HG03354 (cell line): ENCODE data around the gene HEATR5A.
"Not testable (repeated sequence)": the region's sequence is repeated elsewhere in the genome, so short reads cannot be mapped to it uniquely, and the experiment has no call there.

Experiments
- ATAC-seq: cut with Tn5 transposase; IDR thresholded peaks from one replicate; pipeline ENCODE4 v1.9.1; 2021; ENCODE audit warnings: mild to moderate bottlenecking; ENCODE audit not compliant: unreplicated experiment, poor library complexity, severe bottlenecking

HEATR5A gene

DNA sequence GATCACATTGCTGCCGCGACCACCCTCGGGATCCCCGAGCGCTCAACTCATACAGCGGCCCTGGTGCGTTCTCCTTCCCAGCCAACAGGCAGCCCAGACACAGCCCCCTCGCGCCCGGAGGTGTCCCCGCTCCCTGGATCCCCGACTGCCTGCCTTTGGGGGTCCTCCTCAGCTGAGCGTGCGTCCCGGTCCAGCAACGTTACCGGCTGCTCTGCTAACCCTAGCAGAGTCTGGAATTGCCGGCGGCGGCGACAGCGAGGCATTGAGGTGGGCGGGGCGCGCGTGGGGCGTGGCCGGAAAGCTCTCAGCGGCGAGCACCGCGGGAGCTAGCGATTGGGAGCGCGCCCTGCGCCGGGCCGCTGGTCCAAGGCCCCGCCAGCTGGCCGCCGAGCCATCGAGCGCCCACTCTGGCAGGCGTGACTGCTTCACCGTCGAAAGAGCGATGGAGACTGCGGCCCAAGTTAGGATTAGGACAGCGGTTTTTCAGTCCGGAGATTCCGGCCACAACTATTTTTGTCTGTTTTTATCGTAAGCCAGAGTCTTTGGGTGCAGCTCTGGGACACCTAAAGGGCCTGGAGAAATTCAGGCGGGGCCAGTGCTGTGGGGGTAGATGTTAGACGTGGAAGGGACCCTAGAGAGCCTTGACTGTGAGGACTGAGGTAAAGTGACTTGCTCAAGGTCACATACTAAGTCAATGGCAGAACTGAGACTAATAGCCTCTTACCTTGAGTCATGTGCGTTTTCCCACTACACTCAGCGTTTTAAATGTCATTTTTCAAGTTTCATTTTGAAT, at the start of gene HEATR5A:
TSS of gene HEATR5A (minus strand) at position 232 of the 793 bp plus-strand sequence. CDS start 17,575 bp downstream, outside the sequence.
- peak; percentile 98 for ATAC-seq

DNA sequence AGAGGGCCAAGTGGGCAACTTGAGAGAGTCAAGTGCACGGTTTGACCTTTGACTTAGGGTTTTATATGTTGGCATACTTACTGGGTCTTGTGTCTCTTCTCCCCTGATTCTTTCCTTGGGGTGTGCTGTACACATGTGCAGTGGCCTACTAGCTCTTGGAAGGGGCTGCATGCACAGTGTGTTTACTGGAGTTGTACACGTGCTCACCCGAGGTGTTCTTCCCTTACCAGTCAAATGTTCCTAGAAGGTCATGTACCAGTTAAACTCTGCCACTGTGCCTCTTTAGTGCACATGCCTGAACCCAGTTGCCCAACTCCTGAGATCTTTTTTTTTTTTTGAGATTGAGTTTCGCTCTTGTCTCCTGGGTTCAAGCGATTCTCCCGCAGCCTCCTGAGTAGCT, 46.2 kb upstream of the HEATR5A start:
- ATAC-seq: no peak

DNA sequence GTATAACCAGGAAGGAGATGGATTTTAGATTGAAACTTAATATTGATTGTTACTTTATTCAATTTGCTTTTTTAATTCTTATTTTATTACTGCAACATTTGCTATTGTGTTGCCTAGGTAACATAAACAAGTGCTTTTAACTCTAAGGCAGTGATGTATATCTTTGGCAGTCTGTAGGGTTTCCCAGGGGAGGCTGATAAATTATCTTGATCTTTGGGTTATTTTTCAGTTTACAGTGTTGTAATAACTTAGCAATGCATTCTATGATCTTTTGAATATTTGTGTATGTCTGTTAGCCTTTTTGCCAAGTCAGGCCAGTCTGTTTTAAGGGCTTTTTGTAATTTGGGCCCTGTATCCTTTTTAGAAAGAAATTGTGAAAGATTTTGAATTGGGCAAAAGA, 44.8 kb upstream of the HEATR5A start:
- ATAC-seq: no peak

DNA sequence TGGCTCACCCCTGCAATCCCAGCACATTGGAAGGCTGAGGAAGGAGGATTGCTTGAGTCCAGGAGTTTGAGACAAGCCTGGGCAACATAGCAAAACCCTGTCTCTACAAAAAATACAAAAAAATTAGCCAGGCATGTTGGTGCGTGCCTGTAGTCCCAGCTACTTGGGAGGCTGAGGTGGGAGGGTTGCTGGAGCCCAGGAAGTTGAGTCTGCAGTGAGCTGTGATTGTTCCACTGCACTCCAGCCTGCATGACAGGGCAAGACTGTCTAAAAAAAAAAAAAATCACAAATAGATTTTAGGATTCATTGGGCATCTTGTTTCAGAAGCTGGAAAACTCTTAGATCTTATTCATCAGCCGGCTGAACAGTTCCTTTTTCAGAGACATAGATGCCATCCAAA, 42.1 kb upstream of the HEATR5A start:
- ATAC-seq: not testable (repeated sequence)

DNA sequence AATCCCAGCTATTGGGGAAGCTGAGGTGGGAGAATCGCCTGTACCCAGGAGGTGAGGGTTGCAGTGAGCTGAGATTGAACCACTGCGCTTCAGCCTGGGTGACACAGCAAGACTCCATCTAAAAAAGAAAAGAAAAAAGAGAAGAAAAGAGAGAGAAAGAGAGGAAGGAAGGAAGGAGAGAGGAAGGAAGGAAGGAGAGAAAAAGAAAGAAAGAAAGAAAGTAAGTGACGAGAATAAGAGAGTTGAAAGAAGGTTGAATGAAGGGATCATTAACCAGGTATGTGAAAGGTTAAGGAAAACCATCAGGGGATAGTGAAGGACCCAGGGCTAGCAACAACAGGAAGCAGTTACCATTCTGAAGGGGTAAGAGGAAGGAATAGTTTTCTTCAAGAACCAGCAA, 41.2 kb upstream of the HEATR5A start:
- no peak for ATAC-seq

DNA sequence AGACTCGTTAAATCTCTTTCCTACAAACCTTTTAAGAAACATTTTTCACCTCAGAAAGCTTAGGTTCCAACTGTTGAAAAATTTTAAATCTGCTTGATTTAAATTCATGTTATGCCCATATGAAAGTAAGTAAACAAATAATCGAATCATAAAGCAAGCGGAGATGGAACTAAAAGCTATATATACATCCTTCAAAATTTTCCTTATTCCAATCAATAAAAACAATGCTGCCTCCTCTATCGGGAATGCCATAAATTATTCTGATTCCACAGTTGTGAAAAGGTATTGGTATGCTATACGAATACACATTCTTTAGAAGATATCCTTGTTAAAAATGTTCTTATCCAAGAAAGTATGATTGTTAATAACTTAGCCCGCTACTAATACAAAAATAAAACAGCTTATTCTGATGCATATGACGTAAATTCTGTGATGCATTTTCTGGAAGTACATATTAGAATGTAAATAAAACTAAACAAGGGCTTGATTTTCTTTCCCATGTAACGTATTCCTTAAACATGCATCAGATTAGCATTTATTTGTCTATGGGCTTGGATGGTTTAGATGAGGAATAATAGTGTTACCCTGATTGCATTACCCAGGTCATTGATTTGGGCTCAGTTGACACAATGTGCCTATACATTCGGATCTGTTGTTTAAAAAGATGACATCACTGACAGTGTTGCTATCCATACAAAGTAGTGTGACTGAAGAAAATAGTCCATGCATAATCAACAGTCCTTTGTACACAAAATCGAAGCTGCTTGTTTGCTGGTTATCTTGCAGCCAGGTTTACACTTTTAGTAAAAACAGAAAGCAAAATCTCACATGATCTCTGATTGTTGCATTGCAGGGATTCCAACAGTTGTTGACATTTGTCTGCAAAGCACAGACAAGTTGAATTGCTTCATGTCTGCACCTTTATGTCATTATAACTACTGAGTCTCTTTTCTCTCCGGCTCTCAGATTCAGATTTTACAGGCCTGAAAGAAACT, 37.6 kb upstream of the HEATR5A start:
- ATAC-seq: peak; percentile 0

DNA sequence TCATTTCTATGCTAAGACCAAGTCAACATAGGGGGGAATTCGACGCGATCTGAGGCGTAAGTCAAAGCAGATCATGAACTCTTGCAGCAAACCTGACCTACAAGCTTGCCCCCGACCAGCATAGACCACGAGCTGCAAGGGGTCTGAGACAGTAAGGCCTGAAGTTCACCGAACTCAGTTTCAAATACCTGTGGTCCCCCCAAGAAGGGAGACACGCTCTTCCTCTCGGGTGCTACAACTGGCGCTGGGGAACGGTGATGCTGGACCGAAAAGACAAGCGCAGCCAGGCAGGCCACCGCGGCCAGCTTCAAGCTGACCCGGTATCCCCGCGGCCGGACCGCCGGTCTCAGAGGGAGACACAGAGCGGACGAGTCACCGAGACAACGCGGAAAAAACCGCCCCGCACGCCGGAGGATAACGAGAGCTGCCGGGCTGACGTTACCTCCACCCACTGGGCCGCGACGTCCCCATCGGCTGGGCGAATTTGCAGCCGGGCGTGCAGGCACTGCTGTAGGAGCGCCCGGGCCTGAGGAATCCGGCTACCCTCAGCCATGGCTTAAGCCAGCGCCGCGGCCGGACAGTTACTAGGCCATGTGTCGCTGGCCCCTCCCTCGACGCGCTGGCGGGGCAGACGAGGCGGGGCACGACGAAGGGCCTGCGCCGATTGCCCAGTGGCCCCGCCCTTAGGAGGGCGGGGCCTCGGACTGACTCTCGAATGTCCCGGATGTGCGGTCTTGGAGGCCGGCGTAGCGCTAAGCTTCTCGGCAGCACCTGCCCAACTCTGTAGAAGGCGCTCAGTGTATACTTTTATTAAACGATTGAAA, 36.7 kb upstream of the HEATR5A start, which contains the start of gene DTD2:
TSS of gene DTD2 (minus strand) at position 666 of the 824 bp plus-strand sequence. CDS start at position 553, 113 bp downstream.
- peak; percentile 98 for ATAC-seq

DNA sequence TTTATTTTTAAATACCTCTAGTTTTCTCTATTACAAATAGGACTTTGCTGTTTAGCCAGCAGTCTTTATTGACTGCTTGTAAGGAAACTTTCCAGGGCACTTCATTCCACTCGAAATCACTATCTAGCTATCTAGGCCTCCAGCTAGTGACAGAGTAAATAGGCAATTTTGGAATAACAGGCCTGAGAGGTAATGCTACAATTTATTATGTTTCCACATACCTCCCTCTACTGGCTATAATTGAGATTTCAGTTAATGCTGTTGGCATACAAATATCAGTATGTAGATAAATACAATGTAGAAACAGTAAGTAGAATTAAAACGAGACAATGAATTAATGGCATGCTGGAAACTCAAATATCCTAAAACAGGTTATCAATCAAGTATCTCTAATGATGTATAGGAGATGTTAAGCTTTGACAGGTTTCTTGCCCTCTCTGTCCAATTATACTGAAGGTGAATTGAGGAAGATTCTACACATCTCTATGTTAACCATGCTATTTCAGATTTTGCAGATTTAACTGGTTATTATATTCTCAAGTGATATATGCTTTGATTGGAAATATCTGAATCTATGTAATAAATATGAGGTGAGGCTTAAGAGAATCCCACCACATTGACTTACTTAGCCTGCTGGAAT, 29.7 kb upstream of the HEATR5A start:
- peak; percentile 83 for ATAC-seq

DNA sequence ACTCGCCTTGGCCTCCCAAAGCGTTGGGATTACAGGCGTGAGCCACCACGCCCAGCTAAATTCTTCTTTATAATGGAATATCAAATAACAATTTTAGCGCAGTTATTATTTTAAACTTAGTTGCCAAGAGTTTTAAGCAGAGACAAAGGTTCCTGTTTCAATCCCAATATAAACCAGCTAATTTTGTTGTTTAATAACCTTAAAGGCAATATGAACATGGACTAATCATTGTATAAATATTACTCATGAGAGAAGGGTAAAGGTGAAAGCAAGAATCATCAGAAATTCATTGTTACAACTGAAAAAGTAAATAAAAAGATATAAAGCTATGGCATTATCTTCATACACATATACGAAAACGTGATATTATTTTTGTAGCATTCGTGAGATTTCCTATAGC, 28.8 kb upstream of the HEATR5A start:
- no peak for ATAC-seq

DNA sequence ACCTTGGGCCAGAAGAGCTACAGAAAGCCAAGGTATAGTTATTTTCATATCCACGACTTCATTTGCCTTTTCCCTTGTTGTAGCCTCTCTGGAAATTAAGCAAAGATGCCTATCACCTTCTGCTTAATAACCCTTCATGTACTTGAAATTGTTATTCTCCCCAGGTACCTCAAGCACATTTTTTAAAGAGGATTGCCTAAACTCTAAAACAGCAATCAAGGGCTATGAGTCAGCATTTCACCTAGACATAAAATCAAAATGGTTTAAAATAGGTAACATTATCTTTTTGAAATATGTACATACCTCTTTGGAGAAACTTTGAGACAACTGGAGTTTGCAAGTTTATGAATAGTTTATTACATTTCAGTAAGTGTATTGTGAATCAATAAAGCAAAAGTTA, 25.4 kb upstream of the HEATR5A start:
- no peak for ATAC-seq

DNA sequence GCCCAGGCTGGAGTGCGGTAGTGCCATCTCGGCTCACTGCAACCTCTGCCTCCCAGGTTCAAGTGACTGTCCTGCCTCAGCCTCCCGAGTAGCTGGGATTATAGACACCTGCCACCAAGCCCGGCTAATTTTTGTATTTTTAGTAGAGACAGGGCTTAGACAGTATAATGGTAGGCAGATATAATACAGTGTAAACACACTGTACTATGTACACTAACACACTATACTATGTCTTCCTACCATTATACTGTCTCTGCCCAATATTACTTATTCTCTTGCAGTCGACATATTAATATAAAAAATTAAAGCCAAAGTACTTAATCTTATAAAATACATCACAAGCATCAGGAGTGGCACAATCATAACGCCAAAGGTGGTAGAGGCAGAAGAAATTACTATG, 21.9 kb upstream of the HEATR5A start:
- no peak for ATAC-seq

DNA sequence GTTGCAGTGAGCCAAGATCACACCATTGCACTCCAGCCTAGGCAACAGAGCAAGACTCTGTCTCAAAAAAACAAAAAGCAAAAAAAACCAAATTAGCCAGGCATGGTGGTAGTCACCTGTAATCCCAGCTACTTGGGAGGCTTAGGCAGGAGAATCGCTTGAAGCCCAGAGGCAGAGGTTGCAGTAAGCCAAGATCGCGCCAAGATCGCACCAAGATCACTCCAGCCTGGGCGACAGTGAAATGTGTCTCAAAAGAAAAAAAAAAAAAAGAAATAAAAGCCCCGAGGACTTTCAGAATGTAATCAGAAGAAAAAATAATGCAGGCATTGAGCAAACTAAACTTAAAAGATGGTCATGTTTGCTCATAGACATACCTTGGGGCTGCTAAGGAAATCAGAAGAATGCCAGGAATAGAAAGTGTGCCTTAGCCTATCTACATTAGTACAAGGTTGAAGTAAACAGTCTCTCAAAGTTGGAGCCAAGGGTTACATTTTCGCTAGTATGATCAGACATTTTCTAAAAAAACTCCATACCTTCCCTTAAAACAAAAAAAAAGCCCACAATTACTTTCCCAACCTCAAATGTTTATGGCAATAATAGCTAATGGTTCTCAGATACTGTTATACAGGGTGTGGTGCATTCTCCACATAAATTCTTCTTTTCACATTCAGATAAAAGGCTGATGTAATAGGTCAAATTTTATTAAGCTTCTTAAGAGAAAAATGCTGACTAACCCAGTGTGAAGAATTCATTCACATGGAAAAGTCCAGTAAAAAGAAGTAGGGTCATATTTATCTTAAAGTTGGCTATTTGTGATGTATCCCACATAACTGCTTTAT, 21.1 kb upstream of the HEATR5A start:
- ATAC-seq: no peak

DNA sequence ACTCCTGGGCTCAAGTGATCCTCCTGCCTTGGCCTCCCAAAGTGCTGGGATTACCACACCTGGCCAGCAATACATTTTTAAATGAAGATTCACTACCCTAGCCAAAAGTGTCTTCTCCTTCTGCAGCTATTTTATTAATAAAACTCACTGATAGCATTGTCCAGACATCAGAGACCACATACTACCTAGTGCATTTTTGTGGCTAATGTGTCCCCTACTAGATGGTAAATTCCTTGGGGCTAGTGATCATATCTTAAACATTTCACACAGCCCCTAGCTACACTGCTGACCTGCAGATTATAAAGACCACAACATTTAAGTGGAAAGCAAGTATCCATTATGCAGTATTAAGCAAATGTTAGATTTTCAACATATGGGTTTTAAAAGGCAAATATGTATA, 19.9 kb upstream of the HEATR5A start:
- no peak for ATAC-seq

DNA sequence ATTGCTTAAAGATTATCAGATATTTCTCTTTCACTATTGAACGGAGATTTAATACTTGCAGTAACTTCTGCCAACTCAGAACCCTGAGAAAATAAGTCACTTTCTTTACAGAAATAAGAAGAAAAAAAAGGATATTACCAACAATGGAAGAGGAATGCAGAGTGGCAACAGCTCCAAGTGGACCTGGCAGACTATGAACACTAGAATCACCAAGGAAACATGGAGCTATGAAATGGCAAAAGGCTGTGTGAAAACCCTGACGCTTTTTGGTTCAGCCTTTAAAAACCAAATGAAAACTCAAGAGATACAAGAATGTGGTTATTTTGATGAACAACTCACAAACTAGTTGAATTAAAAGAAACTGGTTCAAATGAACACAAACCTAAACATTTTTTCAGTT, 19.2 kb upstream of the HEATR5A start:
- ATAC-seq: no peak

DNA sequence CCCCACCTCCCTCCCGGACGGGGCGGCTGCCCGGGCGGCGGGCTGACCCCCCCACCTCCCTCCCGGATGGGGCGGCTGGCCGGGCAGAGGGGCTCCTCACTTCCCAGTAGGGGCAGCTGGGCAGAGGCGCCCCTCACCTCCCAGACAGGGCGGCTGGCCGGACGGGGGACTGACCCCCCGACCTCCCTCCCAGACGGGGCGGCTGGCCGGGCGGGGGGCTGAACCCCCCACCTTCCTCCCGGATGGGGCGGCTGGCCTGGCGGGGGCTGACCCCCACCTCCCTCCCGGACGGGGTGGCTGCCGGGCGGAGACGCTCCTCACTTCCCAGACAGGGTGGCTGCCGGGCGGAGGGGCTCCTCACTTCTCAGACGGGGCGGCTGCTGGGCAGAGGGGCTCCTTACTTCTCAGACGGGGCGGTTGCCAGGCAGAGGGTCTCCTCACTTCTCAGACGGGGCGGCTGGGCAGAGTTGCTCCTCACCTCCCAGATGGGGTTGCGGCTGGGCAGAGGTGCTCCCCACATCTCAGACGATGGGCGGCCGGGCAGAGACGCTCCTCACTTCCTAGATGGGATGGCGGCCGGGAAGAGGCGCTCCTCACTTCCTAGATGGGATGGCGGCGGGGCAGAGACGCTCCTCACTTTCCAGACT, 16.8 kb upstream of the HEATR5A start:
- not testable (repeated sequence) for ATAC-seq

DNA sequence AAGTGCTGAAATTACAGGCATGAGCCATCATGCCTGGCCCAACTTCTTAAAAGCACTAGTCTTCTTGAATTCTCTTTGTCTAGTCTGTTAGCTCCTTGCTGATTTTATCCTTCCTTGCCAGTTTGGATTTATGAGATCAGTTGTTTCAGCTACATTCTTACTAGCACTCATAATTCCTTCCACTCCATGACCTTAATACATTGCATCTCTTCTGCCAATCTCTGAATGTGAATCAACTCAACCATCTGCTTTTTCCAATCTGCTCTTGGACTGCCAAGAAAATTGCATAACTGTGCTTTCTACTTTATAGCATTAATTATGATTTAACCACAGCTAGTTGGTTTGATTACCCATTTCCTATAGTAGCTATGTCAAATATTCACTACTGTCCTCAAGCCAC, 14.9 kb upstream of the HEATR5A start:
- ATAC-seq: no peak

DNA sequence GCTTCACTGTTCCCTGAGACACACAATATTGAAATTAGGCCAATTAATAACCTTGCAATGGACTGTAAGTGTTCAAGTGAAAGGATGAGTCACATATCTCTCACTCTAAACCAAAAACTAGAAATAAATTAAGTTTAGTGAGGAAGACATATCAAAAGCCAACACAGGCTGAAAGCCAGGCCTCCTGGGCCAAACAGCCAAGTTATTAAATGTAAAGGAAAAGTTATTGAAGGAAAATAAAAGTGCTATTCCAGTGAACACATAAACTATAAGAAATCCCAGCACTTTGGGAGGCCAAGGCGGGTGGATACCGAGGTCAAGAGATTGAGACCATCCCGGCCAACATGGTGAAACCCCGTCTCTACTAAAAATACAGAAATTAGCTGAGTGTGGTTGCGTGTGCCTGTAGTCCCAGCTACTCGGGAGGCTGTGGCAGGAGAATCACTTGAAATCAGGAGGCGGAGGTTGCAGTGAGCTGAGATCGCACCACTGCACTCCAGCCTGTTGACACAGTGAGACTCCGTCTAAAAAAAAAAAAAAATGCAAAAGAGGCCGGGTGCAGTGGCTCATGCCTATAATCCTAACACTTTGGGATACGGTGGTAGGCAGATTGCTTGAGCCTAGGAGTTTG, 10.4 kb upstream of the HEATR5A start:
- no peak for ATAC-seq
